Naive B cell (primary cell): Measurements from ENCODE around the gene PTPN21. TPM values are rescaled to one million over a fixed set of nuclear protein-coding genes. Genes with fewer than 3 reads are reported as not detected.

Experiments
- ATAC-seq, 2 donors: fragments of 150-1000 bp; cut with Tn5 transposase; 2 replicates each; pipeline ENCODE4 v1.10.0; 2021; ENCODE audit warnings: low read depth in 2 of 2, mild to moderate bottlenecking in 2 of 2, moderate library complexity in 2 of 2
- DNase-seq: peaks from one replicate; pipeline ENCODE4 v3.0.0; 2022
- H3K27ac Mint-ChIP-seq, 6 donors: one replicate each; pipeline ENCODE4 v1.8.0; 2020 to 2022; ENCODE audit warnings: mild to moderate bottlenecking in 6 of 6, mixed read lengths in 6 of 6, moderate library complexity in 5 of 6, inconsistent platforms in 2 of 6
- H3K27me3 Mint-ChIP-seq, 3 donors: one replicate each; pipeline ENCODE4 v1.8.0; 2021 to 2022; ENCODE audit warnings: mixed read lengths in 3 of 3, mild to moderate bottlenecking in 1 of 3
- H3K36me3 Mint-ChIP-seq, 2 donors: one replicate each; pipeline ENCODE4 v1.8.0; 2020 to 2022; ENCODE audit warnings: mixed read lengths in 2 of 2, inconsistent platforms in 1 of 2, mild to moderate bottlenecking in 1 of 2
- H3K4me1 Mint-ChIP-seq, 3 donors: one replicate each; pipeline ENCODE4 v1.8.0; 2020 to 2022; ENCODE audit warnings: mixed read lengths in 3 of 3, inconsistent platforms in 1 of 3, mild to moderate bottlenecking in 1 of 3, moderate library complexity in 1 of 3
- H3K4me3 Mint-ChIP-seq, 8 donors: one replicate each; pipeline ENCODE4 v1.8.0; 2020 to 2022; ENCODE audit warnings: mild to moderate bottlenecking in 8 of 8, mixed read lengths in 8 of 8, moderate library complexity in 8 of 8, inconsistent platforms in 2 of 8
- H3K9me3 Mint-ChIP-seq, 7 donors: one replicate each; pipeline ENCODE4 v1.8.0; 2020 to 2022; ENCODE audit warnings: mixed read lengths in 7 of 7, mild to moderate bottlenecking in 5 of 7, inconsistent platforms in 2 of 7, moderate library complexity in 1 of 7
- polyA plus RNA-seq, 6 donors: library from polyadenylated mRNA; unstranded; fragments of 300-500 nt; fragmentation: Illumina TruSeq; gene quantifications; one replicate each; pipeline ENCODE4 v1.2.3, GENCODE V29; 2021; ENCODE audit warnings: low read depth in 6 of 6

Gene PTPN21
- polyA plus RNA-seq, 6 donors from 2014 or later: not detected

GRCh38 chr14:88470542-88471440, 84.0 kb downstream of the PTPN21 start:
- Mint-ChIP-seq H3K27ac (no peak overlapping the region), H3K4me3 (no peak overlapping the region), H3K4me1 (no peaks in the 10 kb centered on the region), H3K27me3 (no peaks in the 10 kb centered on the region), H3K36me3 (no peaks in the 10 kb centered on the region), H3K9me3 (no peaks in the 10 kb centered on the region)
- DNase-seq (no peak), ATAC-seq (no peak)

- no peak for ATAC-seq
- no peak overlapping the region for H3K27ac Mint-ChIP-seq
- no peaks in the 10 kb centered on the region for H3K36me3 Mint-ChIP-seq
- H3K9me3 Mint-ChIP-seq: no peaks in the 10 kb centered on the region
- no peak for DNase-seq
- no peaks in the 10 kb centered on the region for H3K4me1 Mint-ChIP-seq
- no peaks in the 10 kb centered on the region for H3K27me3 Mint-ChIP-seq
- H3K4me3 Mint-ChIP-seq: no peak overlapping the region
Measured at GRCh38 chr14:88468406-88468805, 86.4 kb downstream of the PTPN21 start.

- H3K4me3 Mint-ChIP-seq: no peak overlapping the region
- no peaks in the 10 kb centered on the region for H3K27me3 Mint-ChIP-seq
- H3K36me3 Mint-ChIP-seq: peaks cover 11 to 15% of the 10 kb centered on the region in 2 donors
- H3K27ac Mint-ChIP-seq: no peak overlapping the region
- H3K4me1 Mint-ChIP-seq: no peaks in the 10 kb centered on the region
- DNase-seq (no peak), ATAC-seq (no peak)
- peaks cover 0 to 8% (median 4%) of the 10 kb centered on the region in 7 donors for H3K9me3 Mint-ChIP-seq
Measured at GRCh38 chr14:88463318-88463717, 91.5 kb downstream of the PTPN21 start.

- Mint-ChIP-seq H3K9me3 (peaks cover 0 to 19% (median 5%) of the 10 kb centered on the region in 7 donors), H3K27ac (peak overlapping the region in 1 of 6 donors; percentile 34), H3K4me3 (no peak overlapping the region), H3K27me3 (no peaks in the 10 kb centered on the region), H3K4me1 (no peaks in the 10 kb centered on the region), H3K36me3 (peaks cover 7 to 23% of the 10 kb centered on the region in 2 donors)
- no peak for ATAC-seq
- no peak for DNase-seq
Measured at GRCh38 chr14:88454886-88455285, 99.9 kb downstream of the PTPN21 start.

- Mint-ChIP-seq H3K4me1 (no peaks in the 10 kb centered on the region), H3K27ac (no peak overlapping the region), H3K27me3 (no peaks in the 10 kb centered on the region), H3K4me3 (no peak overlapping the region), H3K9me3 (peaks cover 0 to 23% (median 7%) of the 10 kb centered on the region in 7 donors), H3K36me3 (peaks cover 9 to 14% of the 10 kb centered on the region in 2 donors)
- ATAC-seq (no peak), DNase-seq (no peak)
Measured at GRCh38 chr14:88452231-88452630, 102.6 kb downstream of the PTPN21 start.

- no peak overlapping the region for H3K4me3 Mint-ChIP-seq
- no peaks in the 10 kb centered on the region for H3K27me3 Mint-ChIP-seq
- no peak for DNase-seq
- no peaks in the 10 kb centered on the region for H3K4me1 Mint-ChIP-seq
- no peak for ATAC-seq
- H3K36me3 Mint-ChIP-seq: no peaks in the 10 kb centered on the region
- H3K27ac Mint-ChIP-seq: no peak overlapping the region
- H3K9me3 Mint-ChIP-seq: peaks cover 0 to 2% (median 0%) of the 10 kb centered on the region in 7 donors
Measured at GRCh38 chr14:88439088-88439487, 115.7 kb downstream of the PTPN21 start.

- H3K9me3 Mint-ChIP-seq: peaks cover 0 to 2% (median 0%) of the 10 kb centered on the region in 7 donors
- H3K4me1 Mint-ChIP-seq: no peaks in the 10 kb centered on the region
- H3K36me3 Mint-ChIP-seq: no peaks in the 10 kb centered on the region
- DNase-seq (no peak), ATAC-seq (no peak)
- no peaks in the 10 kb centered on the region for H3K27me3 Mint-ChIP-seq
- H3K27ac Mint-ChIP-seq: peak overlapping the region in 1 of 6 donors; percentile 8
- no peak overlapping the region for H3K4me3 Mint-ChIP-seq
Measured at GRCh38 chr14:88437658-88438057, 117.1 kb downstream of the PTPN21 start.

GRCh38 chr14:88430976-88431375, 123.8 kb downstream of the PTPN21 start:
- no peak for DNase-seq
- H3K27ac Mint-ChIP-seq: no peak overlapping the region
- ATAC-seq: no peak
- H3K9me3 Mint-ChIP-seq: no peaks in the 10 kb centered on the region
- no peaks in the 10 kb centered on the region for H3K4me1 Mint-ChIP-seq
- H3K27me3 Mint-ChIP-seq: no peaks in the 10 kb centered on the region
- no peak overlapping the region for H3K4me3 Mint-ChIP-seq
- no peaks in the 10 kb centered on the region for H3K36me3 Mint-ChIP-seq

- no peaks in the 10 kb centered on the region for H3K27me3 Mint-ChIP-seq
- DNase-seq: no peak
- H3K4me3 Mint-ChIP-seq: no peak overlapping the region
Measured at GRCh38 chr14:88426271-88426670, 128.5 kb downstream of the PTPN21 start.

GRCh38 chr14:88424573-88424972, 130.2 kb downstream of the PTPN21 start:
- Mint-ChIP-seq H3K4me3 (no peak overlapping the region), H3K27ac (no peak overlapping the region), H3K27me3 (no peaks in the 10 kb centered on the region), H3K36me3 (no peaks in the 10 kb centered on the region), H3K9me3 (no peaks in the 10 kb centered on the region), H3K4me1 (no peaks in the 10 kb centered on the region)
- ATAC-seq: no peak
- no peak for DNase-seq

More at GRCh38 chr14:88426271-88426670, 128.5 kb downstream of the PTPN21 start:
- Mint-ChIP-seq H3K36me3 (no peaks in the 10 kb centered on the region), H3K4me1 (no peaks in the 10 kb centered on the region), H3K27ac (no peak overlapping the region), H3K9me3 (no peaks in the 10 kb centered on the region)
- ATAC-seq: no peak

- ATAC-seq: no peak
- peaks cover 1 to 4% of the 10 kb centered on the region in 2 donors for H3K36me3 Mint-ChIP-seq
- H3K4me3 Mint-ChIP-seq: no peak overlapping the region
- H3K27ac Mint-ChIP-seq: no peak overlapping the region
- H3K4me1 Mint-ChIP-seq: no peaks in the 10 kb centered on the region
- peaks cover 0 to 7% (median 2%) of the 10 kb centered on the region in 7 donors for H3K9me3 Mint-ChIP-seq
- no peak for DNase-seq
- no peaks in the 10 kb centered on the region for H3K27me3 Mint-ChIP-seq
Measured at GRCh38 chr14:88422919-88423650, 131.7 kb downstream of the PTPN21 start.

- Mint-ChIP-seq H3K27me3 (no peaks in the 10 kb centered on the region), H3K4me1 (no peaks in the 10 kb centered on the region), H3K9me3 (peaks cover 0 to 16% (median 11%) of the 10 kb centered on the region in 7 donors), H3K27ac (no peak overlapping the region), H3K36me3 (peaks cover 6 to 10% of the 10 kb centered on the region in 2 donors), H3K4me3 (no peak overlapping the region)
- no peak for ATAC-seq
- no peak for DNase-seq
Measured at GRCh38 chr14:88422047-88422446, 132.8 kb downstream of the PTPN21 start.

- no peaks in the 10 kb centered on the region for H3K27me3 Mint-ChIP-seq
- DNase-seq (no peak), ATAC-seq (no peak)
- peaks cover 0 to 16% (median 12%) of the 10 kb centered on the region in 7 donors for H3K9me3 Mint-ChIP-seq
- peaks cover 6 to 10% of the 10 kb centered on the region in 2 donors for H3K36me3 Mint-ChIP-seq
- H3K4me3 Mint-ChIP-seq: no peak overlapping the region
- no peaks in the 10 kb centered on the region for H3K4me1 Mint-ChIP-seq
- no peak overlapping the region for H3K27ac Mint-ChIP-seq
Measured at GRCh38 chr14:88421286-88421685, 133.5 kb downstream of the PTPN21 start.

GRCh38 chr14:88420187-88420586, 134.6 kb downstream of the PTPN21 start:
- Mint-ChIP-seq H3K4me3 (no peak overlapping the region), H3K27ac (no peak overlapping the region), H3K27me3 (no peaks in the 10 kb centered on the region), H3K36me3 (peaks cover 13 to 20% of the 10 kb centered on the region in 2 donors), H3K4me1 (no peaks in the 10 kb centered on the region), H3K9me3 (peaks cover 5 to 25% (median 18%) of the 10 kb centered on the region in 7 donors)
- DNase-seq (no peak), ATAC-seq (no peak)
